Muscle of leg (tissue), 11 donors: Measurements from ENCODE around the gene POLD1. TPM values are rescaled to one million over a fixed set of nuclear protein-coding genes. Genes with fewer than 3 reads are reported as not detected.
A peak's percentile ranks its signal among the peaks of the same experiment; 100 is the strongest.

Source experiments
- DNase-seq: peaks from one replicate; pipeline ENCODE4 v3.0.0; 2013
- H3K27ac ChIP-seq: one replicate; pipeline ENCODE4 v1.5.1; 2013; ENCODE audit warnings: mild to moderate bottlenecking, low read length, control low read depth
- H3K27me3 ChIP-seq: one replicate; pipeline ENCODE4 v1.6.1; 2013; ENCODE audit warnings: low read length; ENCODE audit not compliant: control insufficient read depth, insufficient read depth
- H3K36me3 ChIP-seq: one replicate; pipeline ENCODE4 v1.6.1; 2013; ENCODE audit warnings: low read length; ENCODE audit not compliant: control insufficient read depth, insufficient read depth
- H3K4me1 ChIP-seq: one replicate; pipeline ENCODE4 v1.6.1; 2013; ENCODE audit warnings: low read length; ENCODE audit not compliant: control insufficient read depth, insufficient read depth
- H3K4me3 ChIP-seq: one replicate; pipeline ENCODE4 v1.5.1; 2013; ENCODE audit warnings: low read length, control low read depth
- H3K9me3 ChIP-seq: replicated peaks from 2 replicates; pipeline ENCODE4 v1.6.1; 2013; ENCODE audit warnings: low read depth, low read length; ENCODE audit not compliant: control insufficient read depth
- WGBS: methylation state at CpG from one replicate; pipeline ENCODE4 v1.1.5; 2013; ENCODE audit warnings: missing lambda C conversion rate; ENCODE audit not compliant: insufficient coverage; 5-methylcytosine and 5-hydroxymethylcytosine counted together
- polyA plus RNA-seq, 8 donors: library from polyadenylated mRNA; unstranded; fragments of 120-200 nt; gene quantifications; one replicate each; pipeline versions ENCODE4 v1.2.1 to v1.2.3, GENCODE V29; 2013; ENCODE audit warnings: inconsistent platforms in 1 of 8, low replicate concordance in 1 of 8; ENCODE audit not compliant: insufficient read length in 8 of 8, insufficient read depth in 1 of 8
- total RNA-seq: library from RNA; stranded (reverse); fragments of 120-200 nt; gene quantifications from one replicate; pipeline ENCODE4 v1.2.4, GENCODE V29; 2013

The POLD1 gene
- total and polyA plus RNA-seq, 9 donors, result 17.6 to 26.9 (median 20.3) TPM

GRCh38 chr19:50409347-50409746 lies 25.2 kb downstream of the POLD1 start:
- Histone ChIP-seq H3K27ac (no peak overlapping the region), H3K9me3 (no peaks in the 10 kb centered on the region), H3K36me3 (peaks cover 42% of the 10 kb centered on the region), H3K4me3 (no peak overlapping the region), H3K27me3 (no peaks in the 10 kb centered on the region), H3K4me1 (no peaks in the 10 kb centered on the region)
- WGBS, result 94% methylated on average over 17 of the region's 17 CpGs
- DNase-seq, result no peak

GRCh38 chr19:50410109-50410508 lies 26.0 kb downstream of the POLD1 start:
- WGBS, result 80% methylated on average over 7 of the region's 10 CpGs
- Histone ChIP-seq H3K27me3 (no peaks in the 10 kb centered on the region), H3K4me3 (no peak overlapping the region), H3K4me1 (peaks cover 3% of the 10 kb centered on the region), H3K36me3 (peaks cover 41% of the 10 kb centered on the region), H3K27ac (no peak overlapping the region), H3K9me3 (no peaks in the 10 kb centered on the region)
- no peak for DNase-seq

GRCh38 chr19:50412419-50412818 lies 28.3 kb downstream of the POLD1 start:
- H3K9me3 ChIP-seq, result no peaks in the 10 kb centered on the region
- no CpG with 5 or more reads among the region's 2 CpGs for WGBS
- H3K4me3 ChIP-seq, result no peak overlapping the region

DNA sequence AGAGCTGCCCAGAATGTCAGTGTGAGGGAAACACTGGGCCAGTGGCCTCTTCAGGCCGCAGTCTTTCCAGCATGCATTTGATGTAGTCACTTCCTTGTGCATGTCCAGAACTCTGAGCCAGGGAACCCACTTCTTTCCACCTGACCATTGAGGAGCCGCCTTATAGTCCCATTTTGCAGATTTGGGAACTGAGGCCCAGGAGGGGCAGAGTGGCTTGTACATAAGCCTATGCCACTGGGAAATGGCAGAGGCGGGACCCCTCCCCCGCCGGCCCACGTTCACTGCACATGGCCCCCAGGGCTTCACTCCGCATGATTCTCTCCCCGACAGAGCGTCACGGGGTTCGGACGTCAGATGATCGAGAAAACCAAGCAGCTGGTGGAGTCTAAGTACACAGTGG lies 28.9 kb downstream of the POLD1 start:
- DNase-seq, result no peak
- peaks cover 9% of the 10 kb centered on the region for H3K27me3 ChIP-seq
- peaks cover 25% of the 10 kb centered on the region for H3K36me3 ChIP-seq
- no peak overlapping the region for H3K4me3 ChIP-seq
- WGBS, result 83% methylated on average over 10 of the region's 13 CpGs
- peaks cover 3% of the 10 kb centered on the region for H3K4me1 ChIP-seq
- no peak overlapping the region for H3K27ac ChIP-seq
- no peaks in the 10 kb centered on the region for H3K9me3 ChIP-seq

More at GRCh38 chr19:50412419-50412818, 28.3 kb downstream of the POLD1 start:
- Histone ChIP-seq H3K27me3 (peaks cover 4% of the 10 kb centered on the region), H3K27ac (no peak overlapping the region), H3K4me1 (peaks cover 3% of the 10 kb centered on the region), H3K36me3 (peaks cover 25% of the 10 kb centered on the region)
- DNase-seq, result no peak

DNA sequence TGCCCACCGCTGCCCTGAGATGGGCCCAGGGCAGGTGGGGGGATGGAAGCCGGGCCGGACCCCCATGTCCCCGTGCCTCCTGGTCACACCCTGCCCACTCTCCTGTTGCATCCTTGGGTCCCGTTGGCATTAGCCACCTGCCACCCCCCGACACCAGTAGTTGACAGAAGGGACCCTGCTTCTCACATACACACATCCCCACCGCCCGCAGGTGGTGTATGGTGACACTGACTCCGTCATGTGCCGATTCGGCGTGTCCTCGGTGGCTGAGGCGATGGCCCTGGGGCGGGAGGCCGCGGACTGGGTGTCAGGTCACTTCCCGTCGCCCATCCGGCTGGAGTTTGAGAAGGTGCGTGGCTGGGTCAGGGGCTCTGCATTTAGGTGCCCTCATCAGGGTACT lies 29.4 kb downstream of the POLD1 start:
- H3K4me1 ChIP-seq, result peaks cover 7% of the 10 kb centered on the region
- H3K9me3 ChIP-seq, result no peaks in the 10 kb centered on the region
- H3K27me3 ChIP-seq, result peaks cover 13% of the 10 kb centered on the region
- H3K27ac ChIP-seq, result no peak overlapping the region
- WGBS, result 93% methylated on average over 21 of the region's 21 CpGs
- H3K36me3 ChIP-seq, result peaks cover 25% of the 10 kb centered on the region
- no peak for DNase-seq
- H3K4me3 ChIP-seq, result no peak overlapping the region

DNA sequence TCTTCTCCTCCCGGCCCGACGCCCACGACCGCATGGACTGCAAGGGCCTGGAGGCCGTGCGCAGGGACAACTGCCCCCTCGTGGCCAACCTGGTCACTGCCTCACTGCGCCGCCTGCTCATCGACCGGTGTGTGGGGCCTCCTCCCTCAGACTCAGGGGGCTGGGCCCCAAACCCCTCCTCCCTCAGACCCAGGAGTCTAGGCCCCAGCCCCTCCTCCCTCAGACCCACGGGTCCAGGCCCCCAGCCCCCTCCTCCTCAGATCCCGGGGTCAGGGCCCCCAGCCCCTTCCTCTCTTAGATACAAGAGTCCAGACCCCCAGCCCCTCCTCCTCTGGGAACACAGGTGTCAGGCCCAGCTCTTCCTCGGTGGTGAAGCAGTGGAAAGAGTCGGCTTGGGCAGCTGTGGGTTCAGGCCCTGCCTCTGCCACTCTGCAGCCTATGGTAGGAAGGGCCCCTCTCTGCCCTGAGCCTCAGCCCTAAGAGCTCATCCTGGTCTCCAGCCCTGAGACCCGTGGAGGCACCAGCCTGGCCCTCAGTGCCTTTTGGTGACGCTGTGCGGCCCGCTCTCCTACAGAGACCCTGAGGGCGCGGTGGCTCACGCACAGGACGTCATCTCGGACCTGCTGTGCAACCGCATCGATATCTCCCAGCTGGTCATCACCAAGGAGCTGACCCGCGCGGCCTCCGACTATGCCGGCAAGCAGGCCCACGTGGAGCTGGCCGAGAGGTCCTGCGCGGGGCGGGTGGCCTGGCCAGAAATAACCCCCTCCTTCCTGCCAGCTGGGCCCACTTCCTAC lies 30.9 kb downstream of the POLD1 start:
- Histone ChIP-seq H3K27me3 (peaks cover 28% of the 10 kb centered on the region), H3K27ac (no peak overlapping the region), H3K4me3 (no peak overlapping the region), H3K4me1 (peaks cover 14% of the 10 kb centered on the region), H3K36me3 (peaks cover 10% of the 10 kb centered on the region), H3K9me3 (no peaks in the 10 kb centered on the region)
- DNase-seq, result peak; percentile 65
- WGBS, result 48% methylated on average over 28 of the region's 37 CpGs

GRCh38 chr19:50415661-50416033 lies 31.5 kb downstream of the POLD1 start:
- H3K27me3 ChIP-seq, result peaks cover 31% of the 10 kb centered on the region
- no peak for DNase-seq
- no peak overlapping the region for H3K27ac ChIP-seq

DNA sequence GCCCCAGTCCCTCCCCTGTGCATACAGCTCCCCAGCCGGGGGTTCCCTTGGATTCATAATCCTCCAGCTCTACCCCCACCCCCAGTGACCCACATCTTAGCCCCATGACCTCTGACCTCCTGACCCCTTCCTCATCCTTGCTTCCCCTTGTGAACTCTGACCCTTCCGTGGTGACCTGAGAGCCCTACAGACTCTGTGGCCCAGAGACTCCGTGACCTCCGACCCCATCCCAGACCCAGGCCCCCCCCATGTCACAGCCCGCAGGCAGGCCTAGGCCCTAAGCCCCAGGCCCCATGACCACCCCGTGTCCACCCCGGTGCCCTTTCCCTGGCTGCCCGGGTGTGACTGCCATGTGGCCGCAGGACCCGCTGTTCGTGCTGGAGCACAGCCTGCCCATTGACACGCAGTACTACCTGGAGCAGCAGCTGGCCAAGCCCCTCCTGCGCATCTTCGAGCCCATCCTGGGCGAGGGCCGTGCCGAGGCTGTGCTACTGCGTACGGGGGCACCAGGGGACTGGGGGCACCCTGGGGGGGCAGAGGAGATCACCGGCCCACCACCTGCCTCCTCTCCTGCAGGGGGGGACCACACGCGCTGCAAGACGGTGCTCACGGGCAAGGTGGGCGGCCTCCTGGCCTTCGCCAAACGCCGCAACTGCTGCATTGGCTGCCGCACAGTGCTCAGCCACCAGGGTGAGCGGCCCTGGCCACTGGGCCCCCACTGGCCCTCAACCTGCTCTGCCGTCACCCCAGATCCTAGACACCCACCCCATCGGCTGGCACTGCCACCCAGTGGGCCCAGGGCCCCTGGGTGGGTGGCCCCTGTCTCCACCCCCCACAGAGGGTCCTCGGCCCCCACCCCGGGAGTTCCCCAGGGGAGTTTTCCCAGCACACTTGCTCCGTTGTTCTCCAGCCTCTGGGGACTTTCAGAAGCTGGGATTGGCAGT lies 32.2 kb downstream of the POLD1 start:
- DNase-seq, result no peak
- H3K27me3 ChIP-seq, result peaks cover 32% of the 10 kb centered on the region
- 86% methylated on average over 33 of the region's 35 CpGs for WGBS
- H3K4me3 ChIP-seq, result no peak overlapping the region
- H3K36me3 ChIP-seq, result no peaks in the 10 kb centered on the region
- no peak overlapping the region for H3K27ac ChIP-seq
- peaks cover 14% of the 10 kb centered on the region for H3K4me1 ChIP-seq
- H3K9me3 ChIP-seq, result no peaks in the 10 kb centered on the region

More at GRCh38 chr19:50415661-50416033, 31.5 kb downstream of the POLD1 start:
- WGBS, result 68% methylated on average over 16 of the region's 22 CpGs
- Histone ChIP-seq H3K4me3 (no peak overlapping the region), H3K4me1 (peaks cover 14% of the 10 kb centered on the region), H3K36me3 (peaks cover 4% of the 10 kb centered on the region), H3K9me3 (no peaks in the 10 kb centered on the region)

- Histone ChIP-seq H3K27me3 (peaks cover 32% of the 10 kb centered on the region), H3K36me3 (no peaks in the 10 kb centered on the region), H3K9me3 (no peaks in the 10 kb centered on the region), H3K4me3 (no peak overlapping the region), H3K4me1 (peaks cover 14% of the 10 kb centered on the region), H3K27ac (no peak overlapping the region)
- no peak for DNase-seq
- WGBS, result 72% methylated on average over 23 of the region's 42 CpGs
These were observed 33.2 kb downstream of the POLD1 start for GRCh38 chr19:50417111-50418081.
